Caki2 (cell line): ENCODE measurements around the gene BRD2. TPM values are rescaled to one million over a fixed set of nuclear protein-coding genes. Genes with fewer than 3 reads are reported as not detected.

ENCODE experiments used
- DNase-seq: peaks from one replicate; pipeline ENCODE4 v3.0.0-alpha.2; 2015; ENCODE audit warnings: low read depth
- in situ Hi-C: cut with HindIII; loops from 2 replicates; pipeline ENCODE4 v1.10.0; 2016; ENCODE audit warnings: low sequenced_read_pairs, low pct_unique_long_range_greater_than_20kb, mixed read lengths
- total RNA-seq: library from RNA; depleted of rRNA; stranded (reverse); fragments of >200 nt; shearing (Covaris generic); gene quantifications from 2 replicates; pipeline ENCODE4 v1.2.3, GENCODE V29; 2014; ENCODE audit warnings: low replicate concordance

The BRD2 gene
- total RNA-seq, 1 experiment from 2014 or later: 62.6 TPM

DNA sequence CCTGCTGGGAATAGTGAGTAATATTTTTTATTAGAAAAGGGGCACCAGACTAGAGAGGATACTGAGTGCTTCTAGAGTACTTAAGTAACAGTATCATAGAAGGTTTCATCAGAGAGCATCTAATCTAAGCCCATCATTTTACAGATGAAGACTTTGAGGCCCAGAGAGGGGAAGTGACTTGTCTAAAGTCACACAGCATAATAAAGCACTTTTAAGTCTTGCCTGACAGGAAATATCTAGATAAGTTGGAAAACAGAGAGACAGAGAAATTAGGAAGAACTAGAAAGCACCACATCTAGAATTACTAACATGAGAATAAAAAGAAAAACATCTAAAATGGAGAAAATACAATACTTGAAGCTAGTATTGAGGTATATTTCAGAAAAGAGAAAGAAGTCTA is 21.5 kb upstream of the BRD2 start:
- in situ Hi-C loops: no loop called here

DNA sequence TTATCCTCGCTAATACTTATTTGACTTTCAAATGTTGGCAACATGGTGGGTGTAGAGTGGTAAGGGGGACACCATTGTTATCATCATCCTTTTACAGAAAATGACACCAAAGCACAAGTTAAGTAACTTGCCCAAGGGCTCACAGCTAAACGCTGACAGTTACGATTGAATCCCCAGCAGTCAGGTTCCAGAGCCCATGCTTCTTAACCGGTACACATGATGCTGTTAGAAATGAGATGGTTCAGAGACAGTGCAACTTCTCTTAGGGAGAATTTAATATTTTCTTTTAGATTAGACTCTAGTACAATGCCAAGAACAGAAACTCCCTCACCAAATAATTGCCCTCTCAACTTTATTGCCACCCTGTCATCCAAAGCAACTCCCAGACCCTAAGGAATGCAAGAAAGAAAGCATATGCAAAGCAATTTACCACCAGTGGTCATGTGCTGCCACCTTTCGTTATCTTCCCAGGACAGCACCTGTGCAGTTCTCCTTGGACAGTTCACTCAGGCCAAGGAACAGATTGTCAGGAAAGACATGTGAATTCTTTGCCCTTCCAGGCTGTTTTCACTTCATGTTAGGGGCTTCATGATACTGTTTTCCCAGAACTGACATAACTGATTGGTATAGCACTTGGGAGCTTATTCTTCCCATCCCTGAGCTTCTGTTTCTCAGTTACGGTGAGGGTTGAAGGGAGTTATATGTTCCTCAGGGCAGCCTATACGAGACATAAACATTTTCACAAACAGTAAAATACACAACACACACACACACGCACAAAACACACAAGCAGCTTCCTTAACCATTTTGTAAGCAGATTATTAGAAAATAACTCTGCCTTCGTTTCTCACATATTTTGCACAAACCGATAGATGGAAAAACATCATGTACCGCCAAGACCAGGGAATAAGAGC is 20.6 kb upstream of the BRD2 start:
- peak; percentile 62 for DNase-seq
- in situ Hi-C loops: no loop called here

More for the DNA sequence above, 21.5 kb upstream of the BRD2 start:
- no peak for DNase-seq

DNA sequence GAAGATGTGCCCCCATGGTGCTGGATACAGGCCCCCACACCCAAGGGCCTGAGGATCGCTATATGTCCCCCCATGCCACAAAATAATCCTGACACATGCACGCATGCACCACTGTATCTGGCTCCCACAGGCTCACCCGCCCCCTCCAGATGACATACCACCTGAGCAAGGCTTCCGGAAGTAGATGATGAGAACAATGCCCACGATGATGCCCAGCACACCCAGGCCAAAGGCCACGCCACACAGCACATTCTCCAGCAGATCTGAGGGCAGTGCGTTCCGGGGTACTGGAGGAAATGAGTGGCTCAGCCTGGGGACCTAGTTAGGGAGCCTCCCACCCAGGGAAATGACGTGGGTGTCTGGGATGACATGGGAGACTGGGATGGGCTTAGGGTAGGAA is 19.3 kb upstream of the BRD2 start:
- in situ Hi-C loops: no loop called here
- DNase-seq: no peak

DNA sequence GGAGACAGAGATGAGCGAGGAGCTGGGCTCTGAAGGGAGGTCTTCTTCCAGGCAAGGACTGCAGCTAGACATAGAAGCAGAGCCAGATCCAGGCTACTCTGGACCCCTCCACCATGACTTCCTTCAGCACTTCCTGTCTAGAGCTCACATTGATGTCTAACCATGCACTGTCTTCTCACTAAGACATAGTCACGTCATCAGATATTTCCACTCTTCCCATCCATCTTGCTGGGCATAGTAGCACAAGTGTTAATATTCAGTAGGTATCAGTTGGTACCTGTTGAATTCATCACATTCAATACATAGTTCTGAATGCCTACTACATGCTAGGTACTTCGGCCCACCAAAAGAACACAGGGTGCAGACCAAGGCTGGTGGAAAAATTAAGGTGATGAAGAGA is 18.4 kb upstream of the BRD2 start:
- DNase-seq: no peak
- in situ Hi-C loops: no loop called here

DNA sequence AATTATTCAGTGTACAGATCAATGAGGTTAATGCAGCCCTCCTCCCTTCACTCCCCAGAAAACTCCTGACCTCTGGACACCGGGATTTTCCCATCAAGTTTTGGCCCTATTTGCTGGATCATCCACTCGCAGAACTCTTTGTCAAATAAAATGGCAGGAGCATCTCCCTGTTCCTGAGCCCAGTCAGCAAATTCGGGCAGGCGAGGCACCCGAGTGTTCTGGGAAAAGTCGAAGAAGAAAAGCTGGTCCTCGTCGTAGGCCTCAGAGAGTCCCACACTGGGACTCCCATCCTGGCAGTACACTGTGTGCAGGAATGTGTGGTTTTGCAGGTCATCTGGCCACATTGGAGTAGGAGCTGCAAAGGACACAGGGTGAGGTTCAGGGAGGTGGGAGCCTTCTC is 17.9 kb upstream of the BRD2 start:
- no peak for DNase-seq
- in situ Hi-C loops: no loop called here

DNA sequence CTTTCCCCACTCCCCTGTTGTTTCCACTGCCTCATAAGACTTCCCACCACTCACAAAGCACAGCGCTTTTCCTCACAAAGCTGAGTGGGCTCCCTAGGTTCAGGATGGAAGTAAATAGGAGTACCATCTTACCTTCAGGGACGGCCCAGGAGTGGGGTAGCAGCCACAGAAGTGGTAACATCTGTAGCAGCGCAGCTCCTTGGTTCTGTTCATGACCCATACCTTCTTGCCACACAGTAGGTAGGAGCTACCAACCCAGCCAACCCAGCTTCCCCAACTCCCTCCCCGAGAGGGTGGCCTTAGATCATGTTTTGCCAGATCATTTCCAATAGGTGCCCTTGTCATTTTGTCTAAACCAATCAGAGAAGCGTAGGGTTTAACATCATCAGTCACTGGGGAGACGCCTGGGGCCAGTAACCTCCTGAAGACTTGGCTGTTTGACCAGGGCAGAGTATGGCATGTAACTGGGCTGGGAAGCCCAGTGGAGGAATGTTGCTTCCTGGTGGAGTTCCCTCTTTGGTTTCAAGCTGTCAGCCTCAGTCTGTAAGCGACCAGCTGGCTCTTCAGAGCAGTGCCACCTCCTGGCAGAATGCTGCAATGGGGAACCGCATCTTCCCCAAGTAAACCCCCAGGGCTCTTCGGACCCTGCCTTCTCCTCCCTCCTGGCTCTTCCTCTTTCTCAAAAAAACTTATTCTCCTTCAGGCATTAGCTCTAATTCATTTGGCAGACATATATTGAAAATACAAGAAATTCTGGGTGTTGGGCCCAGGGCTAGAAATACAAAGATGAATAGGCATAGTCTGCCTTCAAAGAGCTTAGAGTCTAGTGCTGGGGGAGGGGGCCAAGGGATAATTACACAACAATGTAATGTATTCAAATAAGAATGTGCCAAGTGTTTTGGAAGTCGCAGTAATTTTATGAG is 15.3 kb upstream of the BRD2 start, which contains the start of gene HLA-DMA:
HLA-DMA (minus strand) TSS at position 281 of the 923 bp plus-strand sequence; CDS start at position 220, 61 bp downstream.
- in situ Hi-C loops: no loop called here
- DNase-seq: peak; percentile 97

DNA sequence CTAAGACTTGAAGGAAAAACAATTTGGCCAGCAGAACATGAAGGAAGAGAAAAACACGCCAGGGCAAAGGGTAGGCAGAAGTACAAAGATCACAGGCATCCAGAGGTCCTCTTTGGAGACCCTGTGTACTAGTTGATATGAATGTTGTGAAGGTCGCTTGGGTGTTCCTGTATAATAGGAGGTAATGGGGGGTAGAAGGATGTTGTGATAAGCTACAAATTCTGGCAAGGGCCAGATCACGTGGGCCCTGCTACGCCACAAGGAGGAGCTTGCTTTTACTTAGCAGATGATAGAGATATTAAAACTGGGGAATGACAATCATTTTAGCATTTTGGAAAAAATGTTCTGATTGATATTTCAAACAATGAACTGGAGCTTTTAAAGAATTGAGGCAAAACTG is 14.6 kb upstream of the BRD2 start:
- in situ Hi-C loops: no loop called here
- DNase-seq: no peak

DNA sequence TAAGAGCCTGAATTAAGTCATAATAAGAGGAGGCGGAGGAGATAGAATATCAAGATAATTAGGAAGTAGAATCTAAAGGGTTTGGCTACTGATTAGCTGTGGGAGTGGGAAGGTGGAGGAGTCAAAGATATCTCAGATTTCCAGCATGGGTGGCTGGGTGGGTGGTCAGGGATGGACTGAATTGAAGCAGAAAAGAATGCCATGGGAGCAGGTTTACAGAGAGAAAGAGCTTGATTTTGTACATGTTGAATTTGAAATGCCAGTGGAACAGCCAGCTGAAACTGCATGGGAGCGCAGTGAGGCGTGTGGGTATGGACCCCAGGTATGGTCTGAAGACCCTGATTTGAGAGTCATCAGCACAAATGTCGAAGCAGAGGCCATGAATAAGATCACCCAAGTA is 14.1 kb upstream of the BRD2 start:
- in situ Hi-C loops: no loop called here
- no peak for DNase-seq

DNA sequence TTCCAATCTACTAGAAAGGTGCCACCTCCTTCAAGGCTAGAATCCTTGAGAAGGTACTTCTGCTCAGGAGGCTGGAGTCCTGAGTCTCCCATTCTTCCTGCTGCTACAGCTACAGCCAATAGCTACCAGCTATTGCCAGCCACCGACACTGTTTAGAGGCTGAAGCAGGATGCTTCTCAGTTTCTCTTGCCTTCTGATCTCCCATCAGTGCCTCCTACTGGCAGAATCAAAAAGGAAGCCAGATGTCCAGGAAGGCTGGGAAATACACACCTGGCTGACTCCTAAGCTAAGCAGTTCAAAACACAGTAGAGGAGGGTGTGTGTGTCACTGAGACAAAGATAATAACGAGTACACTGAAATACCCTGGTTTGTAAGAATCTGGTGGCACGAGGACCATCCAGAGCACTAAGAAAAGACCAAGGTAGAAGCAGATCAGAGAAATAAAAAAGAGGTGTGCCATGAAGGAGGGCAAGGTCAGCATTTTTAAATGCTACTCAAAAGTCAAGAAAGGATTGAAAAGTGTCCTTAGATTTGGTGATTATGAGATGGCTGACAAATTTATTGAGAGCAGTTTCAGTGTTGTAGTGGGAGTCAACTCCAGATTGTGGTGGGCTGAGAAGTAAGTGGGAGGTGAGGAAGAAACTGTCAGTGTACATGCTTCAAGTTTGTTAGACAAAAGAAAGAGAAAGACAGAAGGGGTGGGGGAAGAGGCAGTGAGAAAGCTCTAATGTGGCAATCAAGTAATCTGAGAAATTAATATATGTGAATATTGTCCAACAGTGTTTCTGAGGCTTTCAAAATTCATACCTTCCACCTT is 13.2 kb upstream of the BRD2 start:
- in situ Hi-C loops: no loop called here

DNA sequence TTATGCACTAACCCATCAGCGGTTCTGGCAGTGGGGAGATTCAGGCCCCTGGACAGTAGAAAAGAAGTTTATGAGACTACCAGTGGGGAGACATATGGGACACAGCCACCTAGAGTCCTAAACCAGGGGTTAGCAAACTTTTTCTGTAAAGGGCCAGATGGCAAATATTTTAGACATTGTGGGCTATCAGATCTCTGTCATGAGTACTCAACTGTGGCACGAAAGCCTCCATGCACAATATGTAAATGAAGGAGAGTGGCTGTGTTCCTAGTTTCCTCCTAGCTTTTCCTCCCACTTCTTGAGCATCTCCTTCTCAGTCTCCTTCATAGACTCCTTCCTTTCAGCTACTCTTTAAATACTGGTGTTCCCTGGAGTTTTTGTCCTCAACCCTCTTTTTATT is 12.2 kb upstream of the BRD2 start:
- in situ Hi-C loops: no loop called here
- DNase-seq: no peak

More for the DNA sequence above, 13.2 kb upstream of the BRD2 start:
- peak; percentile 30 for DNase-seq

DNA sequence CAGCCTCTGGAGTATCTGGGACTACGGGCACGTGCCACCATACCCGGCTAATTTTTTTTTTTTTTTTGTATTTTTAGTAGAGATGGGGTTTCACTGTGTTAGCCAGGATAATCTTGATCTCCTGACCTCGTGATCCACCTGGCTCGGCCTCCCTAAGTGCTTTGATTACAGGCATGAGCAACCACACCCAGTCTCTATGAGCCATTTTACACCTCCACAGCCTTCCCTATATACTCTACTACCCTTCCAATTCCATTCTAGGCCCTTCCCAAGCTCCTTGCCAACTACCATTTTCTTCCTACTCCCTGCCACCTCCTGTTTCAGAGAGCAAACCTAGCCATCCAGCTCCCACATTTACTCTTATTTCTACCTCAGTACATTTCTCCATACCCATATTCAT is 7.8 kb upstream of the BRD2 start:
- DNase-seq: no peak
- in situ Hi-C loops: no loop called here

DNA sequence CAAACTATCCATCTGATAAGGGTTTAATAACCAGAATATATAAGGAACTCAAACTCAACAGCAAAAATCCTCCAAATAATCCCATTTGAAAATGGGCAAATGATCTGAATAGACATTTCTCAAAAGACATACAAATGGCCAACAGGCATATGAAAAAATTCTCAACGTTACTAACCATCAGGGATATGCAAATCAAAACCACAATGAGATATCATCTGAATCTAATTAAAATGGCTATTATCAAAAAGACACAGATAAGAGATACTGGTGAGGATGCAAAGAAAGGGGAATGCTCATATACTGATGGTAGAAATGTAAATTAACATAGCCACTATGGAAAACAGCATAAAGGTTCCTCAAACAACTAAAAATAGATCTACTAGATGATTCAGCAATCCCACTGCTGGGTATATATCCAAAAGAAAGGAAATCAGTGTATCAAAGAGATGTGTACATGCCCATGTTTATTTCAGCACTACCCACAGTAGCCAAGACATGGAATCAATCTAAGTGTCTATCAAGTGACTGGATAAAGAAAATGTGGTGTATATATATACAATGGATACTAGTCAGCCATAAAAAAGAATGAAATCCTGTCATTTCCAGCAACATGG is 6.1 kb upstream of the BRD2 start:
- in situ Hi-C loops: no loop called here
- DNase-seq: no peak

DNA sequence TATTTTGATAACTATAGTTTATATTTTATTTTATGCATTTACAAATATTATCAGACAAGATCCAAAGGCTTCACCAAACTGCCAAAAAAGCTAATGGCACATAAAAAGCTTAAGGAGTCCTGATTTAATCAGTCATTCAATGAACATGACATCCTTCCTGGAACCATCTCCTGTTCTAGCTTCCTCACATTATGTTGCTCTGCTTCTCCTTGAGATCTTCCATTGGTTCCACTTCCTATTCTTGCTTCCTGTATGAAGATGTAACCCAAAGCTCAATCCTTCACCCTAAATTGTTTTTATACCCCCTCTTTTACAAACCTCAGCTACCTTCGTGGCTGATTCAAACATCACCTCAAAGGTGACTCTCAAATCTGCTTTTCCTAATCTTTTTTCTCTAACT is 4.5 kb upstream of the BRD2 start:
- DNase-seq: no peak
- in situ Hi-C loops: no loop called here

DNA sequence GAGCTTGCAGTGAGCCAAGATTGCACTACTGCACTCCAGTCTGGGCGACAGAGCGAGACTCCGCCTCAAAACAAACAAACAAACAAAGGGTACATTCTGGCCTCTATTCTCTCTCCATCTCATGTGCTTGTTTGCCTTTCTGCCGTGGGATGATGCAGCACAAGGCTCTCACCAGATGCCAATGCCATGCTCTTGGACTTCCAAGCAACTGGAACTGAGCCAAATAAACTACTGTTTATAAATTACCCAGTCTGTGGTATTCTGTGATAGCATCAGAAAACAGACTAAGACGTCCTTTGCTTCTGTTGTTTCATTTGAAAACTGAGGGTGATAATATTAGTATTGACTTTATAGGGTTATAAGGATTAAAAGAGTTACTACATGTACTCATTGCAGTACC is 3.6 kb upstream of the BRD2 start:
- in situ Hi-C loops: no loop called here
- no peak for DNase-seq

DNA sequence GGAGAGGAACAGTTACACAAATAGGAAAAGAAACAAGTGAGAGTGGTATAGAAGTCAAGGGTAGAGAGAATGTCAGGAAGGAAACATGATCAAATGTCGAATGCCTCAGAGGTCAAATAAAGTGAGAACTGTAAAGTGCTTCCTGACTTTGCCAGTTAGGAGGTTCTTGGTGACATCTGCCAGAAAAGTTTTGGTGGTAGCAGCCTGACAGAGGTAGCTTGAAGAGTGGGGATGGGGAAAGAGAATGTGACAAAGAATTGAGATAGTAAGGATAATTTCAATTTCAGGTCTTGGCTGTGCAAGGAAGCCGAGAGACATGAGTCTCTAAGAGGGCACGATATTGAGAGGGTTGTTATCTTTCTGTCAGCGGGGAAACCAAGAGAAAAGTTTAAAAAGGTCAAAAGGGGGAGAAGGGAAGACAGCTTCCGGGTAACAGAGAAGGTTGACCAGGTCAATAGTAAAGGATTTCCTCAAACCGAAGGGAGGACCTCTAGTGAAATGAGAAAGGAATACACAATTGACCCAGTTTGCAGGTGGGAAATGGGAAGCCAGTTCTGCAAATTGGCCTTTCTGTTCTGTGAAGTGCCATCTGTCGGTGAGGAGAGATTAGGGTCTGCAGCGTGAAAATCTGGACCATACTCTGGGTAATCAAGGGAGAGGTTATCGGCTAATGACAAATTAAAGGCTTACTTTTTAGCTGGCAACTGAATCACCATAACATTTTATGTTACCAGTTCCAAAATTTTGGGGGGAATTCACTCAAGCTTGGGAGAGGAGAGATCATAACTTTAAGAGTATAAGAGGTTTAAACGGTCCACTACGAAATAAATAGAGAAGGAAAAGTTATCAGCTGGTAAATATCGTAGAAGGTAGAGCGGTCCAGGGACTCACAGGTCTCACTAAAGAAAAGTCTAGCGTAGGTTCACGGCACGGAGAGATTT is 973 bp upstream of the BRD2 start:
- peak; percentile 76 for DNase-seq
- in situ Hi-C loops: no loop called here

DNA sequence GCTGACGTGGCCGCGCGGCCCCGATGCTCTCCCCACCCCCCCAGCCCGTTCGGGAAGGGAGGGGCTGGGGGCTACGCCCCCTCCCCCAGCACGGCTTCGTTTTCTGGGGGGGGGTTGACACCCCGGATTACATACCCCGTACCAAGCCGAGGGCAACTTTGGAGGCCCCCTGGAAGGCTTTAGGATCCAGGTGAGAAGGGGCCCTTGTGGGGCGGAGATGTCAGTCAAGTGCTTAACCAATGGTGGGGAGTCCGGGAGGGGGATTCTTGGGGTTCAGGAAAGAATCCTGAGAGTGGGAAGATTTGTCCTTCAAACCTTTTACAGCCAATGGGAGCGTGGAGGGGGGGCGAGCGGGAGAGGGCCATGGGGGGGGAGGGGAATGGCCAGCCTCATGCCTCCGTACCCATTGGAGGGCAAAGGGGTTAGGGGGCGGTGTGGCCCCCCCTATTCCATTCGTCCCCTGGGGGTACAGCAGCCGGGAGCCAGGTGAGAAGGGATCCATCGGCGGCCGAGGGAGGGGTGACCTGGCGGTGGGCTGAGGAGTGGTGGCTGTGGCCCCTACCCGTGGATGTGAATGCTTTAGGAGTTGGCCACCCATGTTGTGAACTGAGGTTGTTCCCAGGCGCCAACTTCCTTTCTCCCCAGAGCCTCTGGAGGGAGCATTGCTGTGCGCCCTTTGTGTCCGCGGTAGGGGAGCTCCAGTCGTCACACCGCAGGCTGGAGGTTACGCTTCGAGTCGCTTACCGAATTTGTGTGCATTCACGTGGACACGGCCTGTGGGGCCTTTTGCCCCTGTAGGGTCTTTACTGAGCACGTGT is 682 bp downstream of the BRD2 start:
- DNase-seq: no peak
- in situ Hi-C loops: no loop called here
